HG03103 (cell line): ENCODE measurements around the gene HMGXB3.
"Not testable (repeated sequence)": the region's sequence is repeated elsewhere in the genome, so short reads cannot be mapped to it uniquely, and the experiment has no call there.

Experiments used
- ATAC-seq: cut with Tn5 transposase; IDR thresholded peaks from one replicate; pipeline ENCODE4 v1.9.1; 2021; ENCODE audit warnings: low read depth; ENCODE audit not compliant: unreplicated experiment

The HMGXB3 gene

DNA sequence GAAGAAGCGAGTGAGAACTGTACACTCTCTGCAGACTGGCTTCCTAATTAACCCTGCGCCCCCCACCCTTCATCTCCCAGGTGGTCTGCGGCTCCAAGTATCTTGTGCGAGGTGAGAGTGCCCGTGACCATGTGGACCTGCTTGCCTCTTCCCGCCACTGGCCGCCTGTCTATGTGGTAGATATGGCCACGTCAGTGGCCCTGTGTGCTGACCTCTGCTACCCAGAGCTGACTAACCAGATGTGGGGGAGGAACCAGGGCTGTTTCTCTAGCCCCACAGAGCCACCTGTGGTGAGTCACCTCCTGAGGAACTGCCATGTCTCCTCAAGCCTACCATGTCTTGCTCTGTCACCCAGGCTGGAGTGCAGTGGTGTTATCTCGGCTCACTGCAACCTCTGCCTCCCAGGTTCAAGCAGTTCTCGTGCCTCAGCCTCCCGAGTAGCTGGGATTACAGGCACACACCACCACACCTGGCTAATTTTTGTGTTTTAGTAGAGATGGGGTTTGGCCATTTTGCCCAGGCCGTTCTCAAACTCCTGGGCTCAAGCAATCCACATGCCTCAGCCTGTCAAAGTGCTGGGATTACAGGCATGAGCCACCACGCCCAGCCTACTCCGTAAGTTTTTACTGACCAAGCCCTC lies 49.8 kb downstream of the HMGXB3 start:
- ATAC-seq: not testable (repeated sequence)

DNA sequence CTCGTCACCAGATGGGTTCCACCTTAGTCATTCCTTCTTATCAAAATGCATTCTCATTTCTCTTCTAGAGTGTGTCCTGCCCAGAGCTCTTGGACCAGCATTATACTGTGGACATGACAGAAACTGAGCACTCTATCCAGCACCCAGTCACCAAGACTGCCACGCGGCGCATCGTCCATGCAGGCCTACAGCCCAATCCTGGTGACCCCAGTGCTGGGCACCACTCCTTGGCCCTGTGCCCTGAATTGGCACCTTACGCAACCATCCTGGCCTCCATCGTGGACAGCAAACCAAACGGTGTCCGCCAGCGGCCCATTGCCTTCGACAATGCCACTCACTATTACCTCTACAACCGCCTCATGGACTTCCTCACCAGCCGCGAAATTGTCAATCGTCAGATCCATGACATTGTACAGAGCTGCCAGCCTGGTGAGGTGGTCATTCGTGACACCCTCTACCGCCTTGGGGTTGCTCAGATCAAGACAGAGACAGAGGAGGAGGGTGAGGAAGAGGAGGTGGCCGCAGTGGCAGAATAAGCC lies 51.2 kb downstream of the HMGXB3 start:
- no peak for ATAC-seq

DNA sequence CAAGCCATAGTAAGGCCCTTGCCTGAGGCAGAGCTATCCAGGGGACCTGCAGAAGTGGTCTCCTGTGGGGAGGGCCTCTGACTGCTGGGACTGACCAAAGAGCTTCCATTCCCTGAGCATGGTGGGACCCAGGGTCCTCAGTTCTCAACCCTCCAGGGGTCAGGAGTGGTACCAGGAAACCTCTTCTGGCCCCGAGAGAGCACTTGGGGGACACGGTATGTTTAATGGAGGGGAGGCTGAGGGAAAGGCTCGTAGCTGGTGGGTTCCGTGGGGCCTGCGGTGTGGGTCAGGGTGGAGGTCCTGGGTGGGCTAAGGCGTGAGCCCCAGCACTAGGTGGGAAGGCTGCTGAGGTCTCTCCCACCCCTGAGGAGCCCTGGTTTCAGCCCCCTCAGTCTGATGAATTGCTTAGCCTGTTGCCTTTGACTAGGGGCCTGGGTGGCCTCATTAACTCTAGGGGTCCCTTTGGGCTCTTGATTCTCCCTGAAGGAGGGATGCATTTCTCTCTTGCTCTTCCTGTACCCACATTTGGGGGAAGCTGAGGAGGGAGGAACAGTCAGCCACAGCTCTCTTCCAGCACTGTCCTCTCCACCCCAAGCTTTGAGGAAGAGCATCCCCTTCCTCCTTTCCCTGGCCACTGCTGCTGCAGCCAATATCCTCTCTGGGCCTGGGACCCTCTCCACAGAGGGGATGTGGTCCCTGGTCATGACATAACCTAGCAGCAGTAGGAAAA lies 51.9 kb downstream of the HMGXB3 start:
- ATAC-seq: no peak

DNA sequence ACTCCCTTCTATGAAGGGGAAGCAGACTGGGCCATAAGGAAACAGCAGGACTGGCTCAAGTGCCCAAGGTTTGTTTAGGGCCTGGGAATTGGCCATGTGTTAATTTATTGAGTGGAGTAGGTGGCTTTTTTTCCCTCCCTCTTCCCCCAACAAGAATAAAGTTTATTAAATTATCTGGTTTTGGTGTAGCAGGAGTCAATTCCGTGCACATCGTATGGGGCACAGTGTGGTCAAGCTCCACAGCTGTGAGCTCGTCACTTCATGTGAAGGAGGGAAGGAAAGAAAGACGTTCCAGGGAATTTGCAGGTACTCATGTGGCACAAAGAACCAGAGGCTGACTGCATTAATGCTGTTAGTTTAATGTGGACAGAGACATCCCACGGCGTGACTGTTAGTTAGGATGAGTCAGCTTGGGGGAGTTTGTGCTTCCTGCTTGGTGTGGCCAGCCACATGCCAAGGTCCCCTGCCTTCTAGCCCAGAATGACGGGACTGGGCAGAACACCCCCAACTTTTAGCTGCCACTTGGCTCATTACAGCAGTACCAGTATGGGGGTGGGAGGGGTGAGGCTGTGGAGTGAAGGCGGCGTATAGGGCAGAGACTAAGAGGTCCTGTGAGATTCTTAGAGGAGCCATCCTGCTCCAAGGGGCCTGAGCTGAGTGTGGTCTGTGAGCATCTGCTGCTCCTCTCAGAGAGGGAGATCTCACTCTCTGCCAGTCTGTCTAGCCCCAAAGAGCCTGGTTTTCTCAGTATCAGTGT lies 52.6 kb downstream of the HMGXB3 start:
- no peak for ATAC-seq

DNA sequence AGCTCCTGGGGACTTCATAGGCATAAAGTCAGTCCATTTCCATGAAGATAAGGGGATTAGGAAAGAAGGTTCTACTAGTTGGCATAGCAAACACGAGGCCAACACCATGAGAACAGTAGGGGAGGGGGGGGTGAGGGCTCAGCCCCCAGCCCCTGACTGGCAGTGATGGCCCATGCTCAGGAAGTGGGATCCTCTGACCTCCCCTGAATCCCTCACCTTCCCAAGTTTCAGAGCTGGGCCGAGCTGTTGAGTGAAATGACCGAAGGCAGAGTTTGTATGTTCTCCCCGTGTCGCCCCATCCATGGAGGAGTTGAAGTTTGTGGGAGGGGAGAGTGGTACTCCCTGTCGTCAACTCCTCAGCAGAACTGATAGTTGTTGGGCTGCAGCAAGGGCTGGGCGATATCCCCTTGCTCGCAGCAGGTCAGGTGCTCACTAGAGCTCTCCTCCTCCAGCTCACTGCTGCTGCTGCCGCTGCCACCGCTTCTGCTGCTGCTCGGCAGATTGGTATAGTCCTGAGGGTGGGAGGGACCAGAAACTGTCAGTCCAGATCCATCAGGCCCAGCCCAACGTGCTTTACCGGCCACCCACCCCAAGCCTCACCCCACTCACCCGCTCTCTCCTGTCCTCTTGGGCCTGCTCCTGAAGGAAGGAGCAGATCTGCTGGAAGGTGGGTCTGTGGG lies 53.3 kb downstream of the HMGXB3 start:
- ATAC-seq: no peak

DNA sequence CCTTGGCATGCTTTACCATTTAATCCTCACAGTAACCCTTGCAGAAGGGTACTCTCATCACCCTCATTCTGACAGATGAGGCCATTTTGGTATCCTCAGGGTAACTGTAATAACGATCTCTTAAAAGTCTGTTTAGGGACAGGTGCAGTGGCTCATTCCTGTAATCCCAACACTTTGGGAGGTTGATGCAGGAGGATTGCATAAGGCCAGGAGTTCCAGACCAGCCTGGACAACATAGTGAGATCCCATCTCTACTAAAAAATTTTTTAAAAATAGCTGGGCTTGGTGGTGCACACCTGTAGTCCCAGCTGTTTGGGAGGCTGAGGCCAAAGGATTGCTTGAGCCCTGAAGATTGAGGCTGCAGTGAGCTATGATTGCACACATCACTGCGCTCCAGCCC lies 54.0 kb downstream of the HMGXB3 start:
- no peak for ATAC-seq

DNA sequence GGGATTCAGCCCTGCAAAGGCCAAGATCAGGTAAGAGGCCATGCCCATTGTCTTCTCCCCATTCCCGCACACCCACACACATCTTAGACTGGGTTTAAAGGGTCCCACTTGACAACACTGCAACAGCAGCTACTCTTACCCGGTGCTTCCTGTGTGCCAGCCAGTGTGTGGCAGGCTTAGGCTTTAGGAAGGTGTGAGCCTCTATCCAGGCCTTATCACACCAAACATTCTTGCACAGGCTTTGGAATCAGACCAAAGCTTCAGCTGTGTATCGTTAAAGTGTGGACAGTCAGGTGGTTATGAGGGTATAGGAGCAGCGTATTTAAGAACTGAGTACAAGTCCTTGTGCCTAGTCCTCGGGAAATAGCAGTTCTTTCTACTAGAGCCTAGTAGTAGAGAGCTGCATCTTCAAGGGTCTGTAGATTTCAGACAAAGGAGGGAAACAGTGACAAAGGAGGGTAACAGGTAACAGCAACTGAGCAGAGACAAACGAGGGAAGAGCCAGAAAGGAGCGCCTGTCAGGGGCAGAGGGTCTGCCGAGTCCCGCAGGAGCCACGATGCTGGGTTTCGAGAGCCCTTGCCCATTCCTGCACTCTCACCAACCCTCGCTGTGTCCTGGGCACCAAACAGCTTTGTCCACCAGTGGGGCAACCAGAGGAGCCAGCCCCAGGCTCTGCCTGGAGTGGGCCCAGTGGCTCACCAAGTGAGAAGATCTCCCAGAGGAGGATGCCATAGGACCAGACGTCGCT lies 55.0 kb downstream of the HMGXB3 start:
- no peak for ATAC-seq

DNA sequence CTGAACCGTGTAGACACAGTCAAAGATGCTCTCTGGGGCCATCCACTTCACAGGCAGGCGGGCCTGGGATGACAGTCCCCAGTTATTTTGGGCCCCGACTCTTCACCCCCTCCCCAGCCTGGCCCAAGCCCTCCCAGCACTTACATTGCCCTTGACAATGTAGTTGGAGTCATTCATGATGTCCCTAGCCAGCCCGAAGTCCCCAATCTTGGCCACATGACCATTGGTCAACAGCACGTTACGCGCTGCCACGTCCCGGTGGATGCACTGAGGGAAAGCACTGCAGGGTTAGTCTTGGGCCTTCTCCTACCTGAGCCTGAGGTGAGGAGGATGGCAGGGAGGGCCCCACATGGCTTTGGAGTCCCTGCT lies 55.5 kb downstream of the HMGXB3 start:
- ATAC-seq: no peak

DNA sequence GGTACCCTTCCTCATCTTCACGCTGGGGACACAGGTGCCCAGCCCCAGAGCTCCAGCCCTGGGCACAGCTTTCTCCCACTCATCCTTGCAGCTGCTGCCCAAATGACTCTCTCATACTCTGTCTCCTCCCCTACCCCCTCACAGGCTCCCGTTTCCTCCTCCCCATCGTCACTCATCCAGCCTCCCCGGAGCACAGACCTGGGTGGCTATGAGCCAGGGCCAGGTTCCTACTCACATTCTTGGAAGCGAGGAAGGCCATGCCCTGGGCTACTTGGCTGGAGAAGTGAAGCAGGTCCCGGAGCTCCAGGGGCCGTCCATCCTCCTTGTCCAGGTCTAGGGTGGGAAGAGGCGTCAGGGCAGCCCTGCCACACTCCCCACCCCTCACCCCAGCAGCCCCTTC lies 56.5 kb downstream of the HMGXB3 start:
- no peak for ATAC-seq

DNA sequence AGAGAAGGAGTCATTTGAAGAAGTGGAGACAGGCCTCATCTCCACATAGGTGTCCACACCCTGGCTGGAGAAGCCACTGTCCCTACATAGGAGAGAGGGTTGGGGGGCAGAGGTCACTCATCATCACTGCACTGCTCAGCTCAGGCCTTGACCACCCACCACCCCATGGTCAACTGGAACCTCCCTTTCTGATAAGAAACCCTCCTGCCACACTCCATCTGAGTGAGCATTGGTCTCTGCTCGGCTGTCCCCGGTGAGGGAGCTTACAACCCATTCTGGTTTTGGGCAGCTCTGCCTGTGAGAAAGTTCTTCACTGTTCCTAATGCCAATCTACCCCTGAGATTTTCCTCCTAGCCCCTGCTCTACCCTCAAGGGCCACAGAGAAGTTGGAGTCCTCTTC lies 57.0 kb downstream of the HMGXB3 start:
- ATAC-seq: no peak

DNA sequence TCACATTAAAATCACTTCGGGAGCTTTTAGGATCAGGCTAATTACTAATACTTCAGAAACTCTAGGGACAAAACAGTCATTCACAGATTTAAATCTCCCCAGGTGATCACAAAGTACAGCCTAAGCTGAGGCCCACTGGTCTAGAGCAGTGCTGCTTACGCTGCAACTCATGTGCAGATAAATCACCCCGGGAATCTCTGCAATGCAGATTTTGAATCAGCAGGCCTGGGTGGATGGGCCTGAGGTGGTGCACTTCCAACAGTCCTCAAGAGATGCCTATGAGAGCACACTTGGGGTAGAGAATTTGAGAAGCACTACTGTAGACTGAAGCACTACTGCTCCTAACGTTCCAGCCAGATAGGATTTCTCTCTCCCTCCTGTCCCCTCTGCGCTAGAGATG lies 57.5 kb downstream of the HMGXB3 start:
- ATAC-seq: no peak

DNA sequence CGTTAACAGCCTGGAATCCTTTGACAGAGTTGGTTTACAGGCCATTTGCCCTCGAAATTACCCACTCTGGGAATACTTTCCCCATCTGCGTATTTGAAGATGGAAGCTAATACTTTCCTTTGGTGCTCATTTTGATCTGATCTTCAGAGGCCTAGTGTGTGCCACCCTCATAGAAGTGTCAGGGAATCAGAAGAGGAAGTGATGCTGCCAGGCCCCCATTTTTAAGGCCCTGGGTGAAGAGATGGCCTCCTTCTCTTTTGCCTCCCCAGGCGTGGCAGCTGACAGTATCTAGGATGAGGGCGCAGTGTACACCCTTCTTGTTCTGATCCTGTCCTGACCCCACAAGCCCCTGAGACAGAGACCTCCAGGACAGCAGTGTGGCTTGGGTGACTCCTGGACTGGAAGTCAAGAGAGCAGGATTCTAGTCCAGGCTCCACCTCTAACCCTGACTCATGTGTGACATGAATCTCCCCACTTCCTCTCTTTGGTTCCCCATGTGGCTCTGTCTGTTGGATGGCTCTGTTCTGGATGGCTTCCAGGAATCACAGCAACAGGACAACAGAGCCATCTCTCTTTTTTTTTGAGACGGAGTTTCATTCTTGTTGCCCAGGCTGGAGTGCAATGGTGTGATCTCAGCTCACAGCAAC lies 58.1 kb downstream of the HMGXB3 start:
- no peak for ATAC-seq

DNA sequence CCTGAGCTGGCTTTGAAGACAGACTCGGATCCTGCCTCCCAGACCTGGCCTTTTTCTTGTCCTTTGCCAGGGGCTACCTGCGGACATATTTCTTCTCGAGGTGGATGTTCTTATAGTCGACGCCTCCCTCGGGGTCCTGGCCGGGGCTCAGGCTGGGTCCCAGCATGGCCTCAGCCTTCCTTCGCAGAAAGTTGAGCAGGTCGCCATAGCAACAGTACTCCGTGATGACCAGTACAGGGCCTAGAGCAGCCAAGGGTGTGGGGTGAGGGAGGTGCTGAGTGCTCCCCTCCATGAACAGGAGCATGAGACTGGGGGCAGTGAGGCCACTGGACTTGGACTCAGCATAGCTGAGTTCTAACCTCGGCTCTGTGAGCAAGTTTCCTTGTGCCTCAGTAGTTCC lies 59.1 kb downstream of the HMGXB3 start:
- no peak for ATAC-seq

DNA sequence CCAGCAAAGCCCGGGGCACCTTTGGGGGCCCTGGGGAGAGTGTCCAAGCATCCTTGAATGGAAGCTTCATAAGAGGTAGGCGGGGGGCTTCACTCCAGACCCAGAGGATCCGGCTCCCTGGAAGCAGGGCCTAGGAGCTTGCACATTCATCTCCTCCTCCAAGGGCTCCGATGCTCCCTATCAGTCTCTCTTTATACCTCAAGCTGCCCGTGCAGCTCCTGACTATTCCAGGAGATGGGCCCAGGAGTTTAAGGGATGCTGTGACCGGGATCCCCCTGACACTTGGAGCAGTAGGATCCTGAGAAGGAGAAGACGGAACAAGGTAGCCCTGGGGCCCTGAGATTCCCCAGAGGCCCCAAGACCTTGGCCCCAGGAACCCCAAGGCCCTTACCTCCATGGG lies 59.9 kb downstream of the HMGXB3 start:
- no peak for ATAC-seq

DNA sequence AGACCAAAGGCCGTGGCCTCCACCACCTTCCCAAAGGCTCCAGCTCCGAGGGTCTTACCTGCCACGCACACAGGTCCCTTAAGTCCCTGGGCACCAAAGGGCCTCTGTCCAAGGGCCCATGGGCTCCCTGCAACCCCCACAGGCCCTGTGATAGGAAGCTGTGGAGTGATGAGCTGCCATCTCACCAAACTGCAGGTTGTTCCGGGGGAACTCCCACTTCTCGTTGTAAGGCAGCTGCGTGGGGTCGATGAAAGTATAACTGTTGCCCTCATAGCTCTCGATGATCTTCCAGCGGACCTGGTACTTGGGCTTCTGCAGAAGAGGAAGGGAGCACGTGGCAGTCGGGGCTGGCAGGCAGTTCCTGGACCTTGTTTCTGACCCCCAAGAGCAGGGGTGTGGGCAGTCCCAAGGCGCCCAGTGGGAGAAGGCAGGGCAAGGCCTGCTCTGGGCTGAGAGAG lies 61.0 kb downstream of the HMGXB3 start:
- no peak for ATAC-seq

DNA sequence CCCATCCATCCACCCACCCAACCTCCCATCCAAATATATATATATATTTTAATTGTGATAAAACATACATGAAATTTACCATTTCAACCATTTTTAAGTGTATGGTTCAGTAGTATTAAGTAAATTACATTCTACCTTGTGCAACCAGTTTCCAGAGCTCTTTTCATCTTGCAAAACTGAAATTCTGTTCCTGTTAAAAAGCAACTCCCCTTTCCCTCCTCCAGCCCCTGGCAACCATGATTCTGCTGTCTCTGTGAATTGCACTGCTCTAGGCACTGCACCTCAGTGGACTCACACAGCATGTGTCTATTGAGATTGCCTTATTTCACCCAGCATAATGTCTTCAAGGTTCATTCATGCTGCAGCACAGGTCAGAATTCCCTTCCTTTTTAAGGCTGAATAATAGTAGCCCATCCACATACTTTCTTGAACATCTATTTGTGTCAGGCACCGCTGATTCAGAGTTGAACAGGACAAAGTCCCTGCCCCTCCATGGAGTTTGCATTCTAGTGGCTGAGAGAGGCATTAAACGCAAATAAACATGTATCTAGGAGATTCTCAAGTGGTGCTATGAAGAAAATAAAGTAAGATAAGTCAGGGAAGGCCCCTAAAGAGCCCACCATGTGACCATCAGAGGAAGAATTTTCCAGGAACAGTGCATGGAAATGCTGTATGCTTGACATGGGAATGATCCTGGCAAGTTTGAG lies 61.8 kb downstream of the HMGXB3 start:
- no peak for ATAC-seq

DNA sequence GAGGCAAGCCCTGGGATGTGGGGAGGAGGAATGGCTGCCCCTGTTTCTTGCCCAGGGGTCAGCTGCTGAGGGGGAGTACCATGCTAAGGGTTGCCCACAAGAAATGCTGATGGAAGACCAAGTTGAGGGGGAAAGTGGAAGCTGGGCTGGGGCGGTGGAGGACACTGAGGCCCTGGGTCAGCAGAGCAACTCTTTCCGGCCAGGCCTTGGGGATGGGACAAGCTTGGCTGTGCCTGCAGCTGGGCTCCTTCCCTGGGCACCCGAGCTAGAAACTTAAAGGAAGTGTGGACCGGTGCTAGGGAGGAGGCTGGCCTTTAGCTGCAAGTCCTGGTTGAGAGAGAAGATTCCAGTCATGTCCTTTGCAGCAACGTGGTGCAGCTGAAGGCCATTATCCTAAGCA lies 63.1 kb downstream of the HMGXB3 start:
- ATAC-seq: no peak

DNA sequence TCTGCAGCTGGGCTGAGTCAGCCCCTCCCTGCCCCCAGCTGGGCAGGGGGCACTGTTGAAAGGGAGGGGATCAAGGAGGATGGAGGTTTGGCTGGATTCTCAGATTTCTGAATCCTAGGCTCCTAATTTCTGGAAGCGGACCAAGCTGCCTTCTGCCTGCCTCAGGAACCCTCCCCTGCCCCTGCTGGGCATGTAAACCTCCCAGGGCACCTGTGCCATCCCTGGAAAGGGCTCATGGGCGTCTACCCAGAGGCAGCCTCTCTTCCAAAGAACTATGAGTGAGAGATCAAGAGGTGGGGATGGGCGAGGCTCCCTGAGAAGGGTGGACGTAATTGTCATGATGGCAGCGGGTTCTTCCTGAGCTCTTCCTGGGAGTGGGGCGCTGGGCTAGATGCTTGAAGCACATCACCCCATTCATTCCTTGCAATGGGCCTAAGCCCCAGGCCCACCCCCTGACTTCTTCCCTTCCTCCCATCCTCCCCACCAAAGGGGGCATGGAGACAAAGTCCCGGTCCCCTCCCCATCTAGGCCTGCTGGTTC lies 64.2 kb downstream of the HMGXB3 start:
- ATAC-seq: no peak

DNA sequence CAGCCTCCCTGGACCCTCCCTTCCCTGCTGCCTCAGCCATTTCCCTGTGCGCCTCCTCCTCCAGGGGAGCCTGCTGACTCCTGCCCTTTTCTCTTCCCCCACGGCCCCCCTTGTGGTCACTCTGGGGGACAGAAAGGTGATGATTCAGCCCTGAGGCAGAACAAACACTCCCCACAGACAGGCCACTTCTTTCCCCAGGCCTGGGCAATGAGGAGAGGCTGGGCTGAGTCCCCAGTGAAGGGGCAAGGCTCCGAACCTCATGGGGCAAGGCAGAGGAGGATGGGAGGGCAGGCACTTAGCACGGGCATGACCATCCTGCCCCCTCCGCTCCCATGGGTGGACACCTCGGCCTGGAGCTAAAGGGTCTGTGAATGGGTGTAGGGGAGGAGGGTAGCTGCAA lies 64.8 kb downstream of the HMGXB3 start:
- no peak for ATAC-seq
